Neural progenitor cell (in vitro differentiated cells): ENCODE data around the gene FYN. TPM values are rescaled to one million over a fixed set of nuclear protein-coding genes. Genes with fewer than 3 reads are reported as not detected.

Experiments used
- DNase-seq: peaks from one replicate; pipeline ENCODE4 v3.0.0-alpha.2; 2016; ENCODE audit warnings: low spot score
- H2AFZ ChIP-seq: fragments of 200-600 bp; sonication (generic); replicated peaks from 2 replicates; pipeline ENCODE4 v1.6.1; 2016; ENCODE audit warnings: antibody characterized with exemption
- H3F3A ChIP-seq: fragments of 200-600 bp; sonication (generic); 2 replicates; pipeline ENCODE4 v1.6.1; 2016; ENCODE audit warnings: antibody characterized with exemption, low read depth
- H3K27ac ChIP-seq: fragments of 200-600 bp; sonication (generic); 2 replicates; pipeline ENCODE4 v1.5.1; 2016; ENCODE audit warnings: mild to moderate bottlenecking
- H3K27me3 ChIP-seq: fragments of 200-600 bp; sonication (generic); 2 replicates; pipeline ENCODE4 v1.6.1; 2016; ENCODE audit warnings: mild to moderate bottlenecking, moderate library complexity
- H3K36me3 ChIP-seq: fragments of 200-600 bp; sonication (generic); 2 replicates; pipeline ENCODE4 v1.5.1; 2016
- H3K4me1 ChIP-seq: fragments of 200-600 bp; sonication (generic); 2 replicates; pipeline ENCODE4 v1.6.1; 2016; ENCODE audit warnings: mixed run types
- H3K4me2 ChIP-seq: fragments of 200-600 bp; sonication (generic); 2 replicates; pipeline ENCODE4 v1.6.1; 2016
- H3K4me3 ChIP-seq: fragments of 200-600 bp; sonication (generic); 2 replicates; pipeline ENCODE4 v1.5.1; 2016
- H3K79me2 ChIP-seq: fragments of 200-600 bp; sonication (generic); 2 replicates; pipeline ENCODE4 v1.6.1; 2016; ENCODE audit warnings: low read depth
- H3K9ac ChIP-seq: fragments of 200-600 bp; sonication (generic); 2 replicates; pipeline ENCODE4 v1.6.1; 2016
- H3K9me3 ChIP-seq: fragments of 200-600 bp; sonication (generic); 2 replicates; pipeline ENCODE4 v1.5.1; 2016; ENCODE audit warnings: low read depth
- H4K20me1 ChIP-seq: fragments of 200-600 bp; sonication (generic); 2 replicates; pipeline ENCODE4 v1.6.1; 2016; ENCODE audit warnings: low read depth
- H3K27ac Mint-ChIP-seq: 3 replicates; pipeline ENCODE4 v1.8.0; 2021; ENCODE audit warnings: mixed read lengths
- H3K27me3 Mint-ChIP-seq: 2 replicates; pipeline ENCODE4 v1.8.0; 2022; ENCODE audit warnings: low read depth, mild to moderate bottlenecking, inconsistent platforms, moderate library complexity, mixed read lengths; ENCODE audit not compliant: insufficient read depth
- H3K36me3 Mint-ChIP-seq: 3 replicates; pipeline ENCODE4 v1.8.0; 2021; ENCODE audit warnings: mixed read lengths
- H3K4me1 Mint-ChIP-seq: 3 replicates; pipeline ENCODE4 v1.8.0; 2021; ENCODE audit warnings: mixed read lengths
- H3K4me3 Mint-ChIP-seq: 3 replicates; pipeline ENCODE4 v1.8.0; 2021; ENCODE audit warnings: mild to moderate bottlenecking, moderate library complexity, mixed read lengths
- H3K9me3 Mint-ChIP-seq: 3 replicates; pipeline ENCODE4 v1.8.0; 2020; ENCODE audit warnings: mixed read lengths
- CTCF ChIP-seq: fragments of 200-600 bp; sonication (generic); IDR thresholded peaks from 2 replicates; pipeline ENCODE4 v1.5.1; 2017; ENCODE audit warnings: antibody characterized with exemption, mild to moderate bottlenecking
- EZH2 ChIP-seq: fragments of 200-600 bp; sonication (generic); IDR thresholded peaks from 2 replicates; pipeline ENCODE4 v1.6.1; 2017; ENCODE audit warnings: antibody characterized with exemption, mild to moderate bottlenecking, moderate library complexity
- EZH2phosphoT487 ChIP-seq: fragments of 200-600 bp; sonication (generic); IDR thresholded peaks from 2 replicates; pipeline ENCODE4 v1.6.1; 2017; ENCODE audit warnings: antibody characterized with exemption
- total RNA-seq: library from RNA; depleted of rRNA; stranded (reverse); fragments of >200 nt; gene quantifications from 2 replicates; pipeline ENCODE4 v1.2.3, GENCODE V29; 2015; ENCODE audit warnings: low replicate concordance

Gene FYN
- total RNA-seq, 1 donor from 2014 or later = 167 TPM

DNA sequence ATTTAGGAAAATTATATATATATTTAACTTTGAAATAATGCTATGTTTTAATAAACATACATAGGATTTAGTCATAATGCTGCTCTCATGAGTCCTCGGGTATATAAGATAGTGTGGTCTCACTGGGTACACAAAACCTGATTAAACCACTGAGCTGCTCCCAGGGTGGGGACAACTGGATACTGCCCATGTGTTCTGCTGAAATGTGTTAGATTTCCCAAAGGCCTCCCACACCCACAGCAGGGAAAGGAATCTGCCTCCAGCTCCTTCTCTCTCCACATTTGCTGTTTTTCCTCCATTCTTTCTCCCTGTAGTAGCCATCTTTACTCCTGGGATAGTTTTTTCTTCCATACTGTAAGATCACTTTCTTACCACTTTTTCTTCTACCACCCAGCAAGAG lies 198.4 kb downstream of the FYN start:
- no peak overlapping the region for H3K27ac Mint-ChIP-seq
- H3K27me3 Mint-ChIP-seq = peaks cover 5% of the 10 kb centered on the region
- H3K4me1 Mint-ChIP-seq = peaks cover 77% of the 10 kb centered on the region
- no peak overlapping the region for H3K4me2 ChIP-seq
- H3K9me3 ChIP-seq = no peaks in the 10 kb centered on the region
- no peaks in the 10 kb centered on the region for H3K79me2 ChIP-seq
- peaks cover 39% of the 10 kb centered on the region for H3K36me3 Mint-ChIP-seq
- H3K9me3 Mint-ChIP-seq = no peaks in the 10 kb centered on the region
- H4K20me1 ChIP-seq = no peaks in the 10 kb centered on the region
- H3K9ac ChIP-seq = no peak overlapping the region
- H2AFZ ChIP-seq = no peak overlapping the region
- no peaks in the 10 kb centered on the region for H3K36me3 ChIP-seq
- no peak for DNase-seq
- H3K27me3 ChIP-seq = no peaks in the 10 kb centered on the region
- H3K4me3 Mint-ChIP-seq = no peak overlapping the region
- peak overlapping the region; percentile 26 for H3K27ac ChIP-seq
- peaks cover 58% of the 10 kb centered on the region for H3F3A ChIP-seq
- peaks cover 90% of the 10 kb centered on the region for H3K4me1 ChIP-seq
- no peak overlapping the region for H3K4me3 ChIP-seq
- TF ChIP-seq EZH2phosphoT487 = no peak
- TF ChIP-seq CTCF = no peak
- no peak for TF ChIP-seq EZH2

DNA sequence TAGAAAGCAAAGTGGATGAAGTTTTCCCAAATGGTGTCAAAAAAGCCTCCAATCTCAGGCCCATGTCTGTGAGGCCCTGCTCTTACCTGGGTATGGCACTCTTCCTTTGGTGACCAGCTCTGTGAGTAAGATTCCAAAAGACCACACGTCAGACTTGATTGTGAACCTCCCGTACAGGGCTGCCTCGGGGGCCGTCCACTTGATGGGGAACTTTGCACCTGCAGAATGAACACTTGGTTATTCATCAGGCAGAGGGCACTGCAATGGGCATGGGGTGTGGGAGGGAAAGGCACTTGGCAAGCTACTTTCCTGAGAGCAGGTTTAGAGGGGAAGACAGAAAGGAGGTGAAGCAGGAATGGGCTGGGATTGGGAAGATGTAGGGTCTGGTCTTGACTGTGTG lies 198.8 kb downstream of the FYN start:
- peaks cover 85% of the 10 kb centered on the region for H3K4me1 ChIP-seq
- no peak overlapping the region for H2AFZ ChIP-seq
- H3K36me3 ChIP-seq = no peaks in the 10 kb centered on the region
- no peaks in the 10 kb centered on the region for H3K79me2 ChIP-seq
- Mint-ChIP-seq H3K27me3 (peaks cover 5% of the 10 kb centered on the region), H3K4me1 (peaks cover 72% of the 10 kb centered on the region), H3K36me3 (peaks cover 38% of the 10 kb centered on the region), H3K4me3 (no peak overlapping the region), H3K9me3 (no peaks in the 10 kb centered on the region), H3K27ac (peak overlapping the region; percentile 23)
- H3K9me3 ChIP-seq = no peaks in the 10 kb centered on the region
- DNase-seq = no peak
- no peaks in the 10 kb centered on the region for H3K27me3 ChIP-seq
- H3K9ac ChIP-seq = no peak overlapping the region
- no peak overlapping the region for H3K4me2 ChIP-seq
- no peaks in the 10 kb centered on the region for H4K20me1 ChIP-seq
- H3K27ac ChIP-seq = peak overlapping the region; percentile 93
- H3F3A ChIP-seq = peaks cover 58% of the 10 kb centered on the region
- TF ChIP-seq CTCF (no peak), EZH2phosphoT487 (no peak), EZH2 (no peak)
- no peak overlapping the region for H3K4me3 ChIP-seq

DNA sequence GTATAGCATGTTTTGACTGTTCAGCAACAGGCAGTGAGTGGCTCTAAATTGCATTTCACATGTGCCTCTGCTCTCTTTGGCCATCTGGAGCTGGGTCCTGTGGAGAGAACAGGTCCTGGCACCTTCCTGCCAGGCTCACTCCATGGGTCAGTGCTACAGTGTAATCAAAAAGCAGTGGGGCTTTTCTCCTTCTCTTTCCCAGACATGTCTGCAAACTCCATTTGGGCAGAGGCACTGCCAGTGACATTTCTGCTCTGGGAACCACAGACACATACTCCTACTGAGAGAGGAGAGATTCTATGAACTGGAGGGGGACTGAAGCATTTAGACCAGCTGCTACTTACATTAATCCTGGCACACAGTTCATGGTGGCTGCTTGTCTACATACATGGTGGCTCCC lies 199.3 kb downstream of the FYN start:
- Histone ChIP-seq H3K4me2 (peak overlapping the region; percentile 68), H2AFZ (no peak overlapping the region), H3K9me3 (no peaks in the 10 kb centered on the region), H3K79me2 (no peaks in the 10 kb centered on the region), H3K27ac (peak overlapping the region; percentile 93), H3K9ac (no peak overlapping the region), H3K27me3 (no peaks in the 10 kb centered on the region), H3K4me1 (peaks cover 81% of the 10 kb centered on the region), H4K20me1 (no peaks in the 10 kb centered on the region), H3F3A (peaks cover 58% of the 10 kb centered on the region), H3K4me3 (no peak overlapping the region), H3K36me3 (no peaks in the 10 kb centered on the region)
- Mint-ChIP-seq H3K4me3 (no peak overlapping the region), H3K27ac (peak overlapping the region; percentile 23), H3K9me3 (no peaks in the 10 kb centered on the region), H3K4me1 (peaks cover 68% of the 10 kb centered on the region), H3K36me3 (peaks cover 39% of the 10 kb centered on the region), H3K27me3 (peaks cover 5% of the 10 kb centered on the region)
- no peak for TF ChIP-seq CTCF
- no peak for TF ChIP-seq EZH2phosphoT487
- TF ChIP-seq EZH2 = no peak
- no peak for DNase-seq
